DOHH2 (cell line): Measurements from ENCODE around the gene OSBPL3.

Source experiments
- H3F3A ChIP-seq: fragments of 200-600 bp; sonication (generic), shearing (Covaris generic); 2 replicates; pipeline ENCODE4 v1.6.0; 2016; ENCODE audit warnings: antibody characterized with exemption, mild to moderate bottlenecking; ENCODE audit not compliant: control insufficient read depth, insufficient read depth
- H3K27ac ChIP-seq: fragments of 200-600 bp; sonication (generic); 2 replicates; pipeline ENCODE4 v1.5.1; 2014; ENCODE audit warnings: low read depth, mild to moderate bottlenecking, low read length, moderate library complexity
- H3K27me3 ChIP-seq: fragments of 200-600 bp; sonication (generic); 2 replicates; pipeline ENCODE4 v1.6.1; 2014; ENCODE audit warnings: mild to moderate bottlenecking, low read length, mixed read lengths; ENCODE audit not compliant: control insufficient read depth
- H3K36me3 ChIP-seq: fragments of 200-600 bp; sonication (generic); 2 replicates; pipeline ENCODE4 v1.6.1; 2014; ENCODE audit warnings: mild to moderate bottlenecking, low read length, moderate library complexity, mixed read lengths; ENCODE audit not compliant: control insufficient read depth
- H3K4me1 ChIP-seq: fragments of 200-600 bp; sonication (generic); 2 replicates; pipeline ENCODE4 v1.6.1; 2014; ENCODE audit warnings: mild to moderate bottlenecking, low read length, mixed read lengths; ENCODE audit not compliant: control insufficient read depth
- H3K4me2 ChIP-seq: fragments of 200-600 bp; sonication (generic); 2 replicates; pipeline ENCODE4 v1.6.0; 2014; ENCODE audit warnings: mild to moderate bottlenecking, low read length, moderate library complexity
- H3K4me3 ChIP-seq: fragments of 200-600 bp; sonication (generic); 2 replicates; pipeline ENCODE4 v1.5.1; 2014; ENCODE audit warnings: mild to moderate bottlenecking, low read length, mixed read lengths
- H3K79me2 ChIP-seq: fragments of 200-600 bp; sonication (generic); 2 replicates; pipeline ENCODE4 v1.6.1; 2014; ENCODE audit warnings: mild to moderate bottlenecking, low read length, mixed read lengths; ENCODE audit not compliant: control insufficient read depth
- H3K9me2 ChIP-seq: fragments of 200-600 bp; sonication (generic); replicated peaks from 2 replicates; pipeline ENCODE4 v1.6.1; 2014; ENCODE audit warnings: mild to moderate bottlenecking, low read length, mixed read lengths; ENCODE audit not compliant: control insufficient read depth
- H3K9me3 ChIP-seq: fragments of 200-600 bp; sonication (generic); 2 replicates; pipeline ENCODE4 v1.6.1; 2014; ENCODE audit warnings: antibody characterized with exemption, low read length, mixed read lengths; ENCODE audit not compliant: control insufficient read depth, insufficient read depth
- H4K20me1 ChIP-seq: fragments of 200-600 bp; sonication (generic); 2 replicates; pipeline ENCODE4 v1.6.0; 2014; ENCODE audit warnings: low read depth, mild to moderate bottlenecking, antibody characterized with exemption, low read length, moderate library complexity; ENCODE audit not compliant: control insufficient read depth, insufficient read depth
- EZH2phosphoT487 ChIP-seq: fragments of 200-600 bp; sonication (generic); IDR thresholded peaks from 2 replicates; pipeline ENCODE4 v1.6.1; 2017; ENCODE audit warnings: borderline replicate concordance, mild to moderate bottlenecking, antibody characterized with exemption, low read length, moderate library complexity, mixed read lengths
- TF ChIP-seq, protein P1 (sequence below): fragments of 200-600 bp; sonication (generic); IDR thresholded peaks from one replicate; pipeline ENCODE4 v1.5.1; 2014; ENCODE audit warnings: antibody characterized with exemption, mild to moderate bottlenecking, low read depth, low read length; ENCODE audit not compliant: poor library complexity, severe bottlenecking

The OSBPL3 gene

DNA sequence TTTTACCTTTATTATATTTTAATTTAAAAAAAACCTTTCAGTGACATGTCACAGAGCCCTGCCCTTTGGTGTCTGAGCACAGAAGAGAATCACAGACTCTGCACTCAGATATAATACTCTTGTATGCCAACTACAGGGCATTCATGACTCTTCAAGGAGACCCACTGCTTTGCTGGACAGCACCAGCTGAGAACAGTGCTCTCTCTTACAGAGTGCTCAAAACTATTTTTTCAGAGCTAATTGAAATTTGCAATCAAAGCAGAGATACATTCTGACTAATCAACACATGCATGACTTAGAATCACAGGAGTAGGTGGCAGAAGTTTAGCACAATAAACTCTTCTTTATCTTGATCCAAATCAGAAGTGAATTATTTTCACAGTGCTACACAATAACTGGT is 99.1 kb downstream of the OSBPL3 start:
- Histone ChIP-seq H3K27me3 (no peaks in the 10 kb centered on the region), H3K9me2 (no peaks in the 10 kb centered on the region), H3K36me3 (peaks cover 58% of the 10 kb centered on the region), H3K9me3 (no peaks in the 10 kb centered on the region), H3K79me2 (peaks cover 60% of the 10 kb centered on the region), H3K4me3 (no peak overlapping the region), H3K4me1 (peaks cover 99% of the 10 kb centered on the region), H4K20me1 (no peaks in the 10 kb centered on the region), H3K27ac (no peak overlapping the region), H3K4me2 (0 out of 2 replicates have a peak overlapping the region, but pooled peaks have one; percentile 0), H3F3A (peaks cover 38% of the 10 kb centered on the region)
- no peak for TF ChIP-seq EZH2phosphoT487
- TF ChIP-seq, protein P1, sequence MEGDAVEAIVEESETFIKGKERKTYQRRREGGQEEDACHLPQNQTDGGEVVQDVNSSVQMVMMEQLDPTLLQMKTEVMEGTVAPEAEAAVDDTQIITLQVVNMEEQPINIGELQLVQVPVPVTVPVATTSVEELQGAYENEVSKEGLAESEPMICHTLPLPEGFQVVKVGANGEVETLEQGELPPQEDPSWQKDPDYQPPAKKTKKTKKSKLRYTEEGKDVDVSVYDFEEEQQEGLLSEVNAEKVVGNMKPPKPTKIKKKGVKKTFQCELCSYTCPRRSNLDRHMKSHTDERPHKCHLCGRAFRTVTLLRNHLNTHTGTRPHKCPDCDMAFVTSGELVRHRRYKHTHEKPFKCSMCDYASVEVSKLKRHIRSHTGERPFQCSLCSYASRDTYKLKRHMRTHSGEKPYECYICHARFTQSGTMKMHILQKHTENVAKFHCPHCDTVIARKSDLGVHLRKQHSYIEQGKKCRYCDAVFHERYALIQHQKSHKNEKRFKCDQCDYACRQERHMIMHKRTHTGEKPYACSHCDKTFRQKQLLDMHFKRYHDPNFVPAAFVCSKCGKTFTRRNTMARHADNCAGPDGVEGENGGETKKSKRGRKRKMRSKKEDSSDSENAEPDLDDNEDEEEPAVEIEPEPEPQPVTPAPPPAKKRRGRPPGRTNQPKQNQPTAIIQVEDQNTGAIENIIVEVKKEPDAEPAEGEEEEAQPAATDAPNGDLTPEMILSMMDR = no peak

GRCh38 chr7:24879291-24879690 is 100.7 kb downstream of the OSBPL3 start:
- Histone ChIP-seq H3K36me3 (peaks cover 44% of the 10 kb centered on the region), H3K79me2 (peaks cover 63% of the 10 kb centered on the region), H3K4me2 (peak overlapping the region; percentile 83), H3K4me3 (no peak overlapping the region; the same call in 1 of the 2 replicates), H4K20me1 (no peaks in the 10 kb centered on the region), H3K9me3 (no peaks in the 10 kb centered on the region), H3K4me1 (peaks cover 99% of the 10 kb centered on the region), H3K27ac (peak overlapping the region; percentile 92), H3K27me3 (no peaks in the 10 kb centered on the region), H3K9me2 (no peaks in the 10 kb centered on the region), H3F3A (peaks cover 38% of the 10 kb centered on the region)
- TF ChIP-seq EZH2phosphoT487 = no peak
- TF ChIP-seq, protein P1 = no peak

GRCh38 chr7:24877790-24878311 is 102.1 kb downstream of the OSBPL3 start:
- peak overlapping the region; percentile 62 for H3K4me3 ChIP-seq
- no peaks in the 10 kb centered on the region for H3K9me2 ChIP-seq
- H3K4me1 ChIP-seq = peaks cover 99% of the 10 kb centered on the region
- H3K79me2 ChIP-seq = peaks cover 64% of the 10 kb centered on the region
- no peaks in the 10 kb centered on the region for H3K27me3 ChIP-seq
- H3K9me3 ChIP-seq = no peaks in the 10 kb centered on the region
- TF ChIP-seq EZH2phosphoT487 = no peak
- TF ChIP-seq, protein P1 = no peak
- peaks cover 34% of the 10 kb centered on the region for H3K36me3 ChIP-seq
- H3F3A ChIP-seq = peaks cover 29% of the 10 kb centered on the region
- no peaks in the 10 kb centered on the region for H4K20me1 ChIP-seq
- peak overlapping the region; percentile 83 for H3K4me2 ChIP-seq
- peak overlapping the region; percentile 92 for H3K27ac ChIP-seq
